ENCODE data around the gene SFT2D1.

- TF ChIP-seq ZNF274 (IDR thresholded peaks at IDR 0.05; ENCODE audit: low read depth, low read length) (no peak), SUZ12 (IDR thresholded peaks at IDR 0.05; ENCODE audit: extremely low read depth, insufficient read depth, insufficient read length) (no peak), YY1 (IDR thresholded peaks at IDR 0.05; ENCODE audit: insufficient read depth, insufficient read length) (no peak)
Observed at GRCh38 chr6:166270706-166271375, 71.5 kb downstream of the SFT2D1 start.
